Brain pericyte (primary cell): Measurements from ENCODE around the gene C1RL.

ENCODE experiments used
- DNase-seq: peaks from one replicate; pipeline ENCODE4 v3.0.0-alpha.2; 2012; ENCODE audit warnings: low read depth, low spot score

Gene C1RL

GRCh38 chr12:7092229-7092985 lies 16.6 kb downstream of the C1RL start, which contains the start of gene C1R:
Gene C1R (minus strand): TSS chr12:7092445. CDS start chr12:7092388, 57 bp downstream.
- DNase-seq, result peak; percentile 60

- no peak for DNase-seq
Measured at GRCh38 chr12:7091660-7092228, 17.3 kb downstream of the C1RL start.

- DNase-seq, result no peak
Measured at GRCh38 chr12:7091171-7091570, 17.8 kb downstream of the C1RL start.

- DNase-seq, result no peak
Measured at GRCh38 chr12:7090222-7090998, 18.6 kb downstream of the C1RL start.

GRCh38 chr12:7089196-7089871 lies 19.7 kb downstream of the C1RL start:
- no peak for DNase-seq

GRCh38 chr12:7083125-7083524 lies 25.9 kb downstream of the C1RL start:
- DNase-seq, result no peak

- DNase-seq, result no peak
Measured at GRCh38 chr12:7081037-7081436, 28.0 kb downstream of the C1RL start.

GRCh38 chr12:7079826-7080125 lies 29.2 kb downstream of the C1RL start:
- no peak for DNase-seq

- no peak for DNase-seq
Measured at GRCh38 chr12:7078163-7078562, 30.9 kb downstream of the C1RL start.

- DNase-seq, result no peak
Measured at GRCh38 chr12:7076493-7076892, 32.5 kb downstream of the C1RL start.

GRCh38 chr12:7075939-7076338 lies 33.1 kb downstream of the C1RL start:
- no peak for DNase-seq

GRCh38 chr12:7075518-7075917 lies 33.5 kb downstream of the C1RL start:
- no peak for DNase-seq

- DNase-seq, result no peak
Measured at GRCh38 chr12:7073946-7074345, 35.1 kb downstream of the C1RL start.

- no peak for DNase-seq
Measured at GRCh38 chr12:7072554-7072953, 36.5 kb downstream of the C1RL start.

- no peak for DNase-seq
Measured at GRCh38 chr12:7072035-7072434, 37.0 kb downstream of the C1RL start.

- no peak for DNase-seq
Measured at GRCh38 chr12:7069386-7069785, 39.6 kb downstream of the C1RL start.

- DNase-seq, result no peak
Measured at GRCh38 chr12:7068994-7069346, 40.0 kb downstream of the C1RL start.

GRCh38 chr12:7068240-7068993 lies 40.6 kb downstream of the C1RL start:
- DNase-seq, result no peak

GRCh38 chr12:7067096-7067495 lies 41.9 kb downstream of the C1RL start:
- no peak for DNase-seq

- DNase-seq, result no peak
Measured at GRCh38 chr12:7066596-7066995, 42.4 kb downstream of the C1RL start.

- no peak for DNase-seq
Measured at GRCh38 chr12:7065073-7065623, 43.9 kb downstream of the C1RL start.
